ENCODE data around the gene WWOX.

The WWOX gene

DNA sequence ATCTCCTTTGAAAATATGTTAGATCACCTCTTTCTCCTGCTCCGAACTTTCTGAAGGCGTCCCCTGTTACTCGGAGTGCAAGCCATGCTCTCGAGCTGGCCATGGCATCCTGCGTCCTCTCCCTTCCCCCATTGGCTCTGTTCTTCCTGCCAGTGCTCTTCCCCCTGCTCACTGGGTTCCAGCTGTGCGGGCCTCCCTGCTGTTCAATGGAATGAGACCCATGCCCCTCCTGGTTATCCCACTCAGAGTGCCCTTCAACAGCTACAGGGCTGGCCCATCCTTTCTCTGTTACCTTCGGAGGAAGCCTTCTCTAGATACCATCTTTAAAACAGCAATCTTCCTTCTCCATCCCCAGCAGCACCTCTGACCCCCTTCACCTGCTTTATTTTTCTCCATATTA is 996.8 kb downstream of the WWOX start:
- no peak for TF ChIP-seq ZNF274 (IDR thresholded peaks at IDR 0.05; ENCODE audit: low read depth, low read length)
- no peak overlapping the region for H3K4me3 ChIP-seq (ENCODE audit: low read length)

DNA sequence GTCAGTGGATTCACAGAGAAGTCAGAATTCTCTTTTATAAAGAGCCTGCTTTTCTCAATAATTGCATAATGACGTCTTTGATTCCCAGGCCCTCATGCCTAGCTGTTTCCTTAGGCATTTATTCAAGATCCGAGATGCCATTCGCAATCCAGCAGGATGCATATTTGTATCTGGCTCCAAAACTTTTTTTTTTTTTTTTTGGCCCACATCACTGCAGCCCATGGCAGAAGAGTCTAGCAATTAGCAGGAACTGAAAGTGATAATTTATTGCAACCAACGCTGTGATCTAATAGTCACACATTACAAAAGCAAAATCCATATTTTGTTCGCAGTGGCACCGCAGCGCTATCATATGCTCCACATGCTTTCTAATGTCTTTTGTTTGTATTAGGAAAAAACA is 997.7 kb downstream of the WWOX start:
- no peak for TF ChIP-seq ZNF274 (IDR thresholded peaks at IDR 0.05; ENCODE audit: low read depth, low read length)

DNA sequence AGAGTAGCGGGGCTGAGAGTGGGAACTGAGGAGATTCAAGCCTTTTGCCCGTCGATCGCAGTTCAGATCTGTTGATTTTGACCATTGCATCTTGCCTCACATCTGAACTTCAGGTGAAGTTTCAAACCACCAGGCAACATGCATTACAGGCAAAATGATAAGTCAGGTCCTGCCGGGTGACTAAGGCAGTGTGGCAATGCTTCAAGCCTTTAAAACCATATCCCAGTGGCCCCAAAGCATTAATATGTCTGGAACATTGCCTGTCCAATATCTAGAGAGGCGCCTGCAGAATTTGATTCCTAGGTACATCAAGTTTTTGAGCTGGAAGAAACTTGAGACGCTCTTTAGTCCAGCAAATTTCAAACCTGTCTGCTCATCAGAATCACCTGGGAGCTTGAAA is 998.3 kb downstream of the WWOX start:
- H3K4me3 ChIP-seq (ENCODE audit: low read length), result no peak overlapping the region
- no peak for TF ChIP-seq ZNF274 (IDR thresholded peaks at IDR 0.05; ENCODE audit: low read depth, low read length)

More for the DNA sequence above, 997.7 kb downstream of the WWOX start:
- H3K4me3 ChIP-seq (ENCODE audit: low read length), result no peak overlapping the region

DNA sequence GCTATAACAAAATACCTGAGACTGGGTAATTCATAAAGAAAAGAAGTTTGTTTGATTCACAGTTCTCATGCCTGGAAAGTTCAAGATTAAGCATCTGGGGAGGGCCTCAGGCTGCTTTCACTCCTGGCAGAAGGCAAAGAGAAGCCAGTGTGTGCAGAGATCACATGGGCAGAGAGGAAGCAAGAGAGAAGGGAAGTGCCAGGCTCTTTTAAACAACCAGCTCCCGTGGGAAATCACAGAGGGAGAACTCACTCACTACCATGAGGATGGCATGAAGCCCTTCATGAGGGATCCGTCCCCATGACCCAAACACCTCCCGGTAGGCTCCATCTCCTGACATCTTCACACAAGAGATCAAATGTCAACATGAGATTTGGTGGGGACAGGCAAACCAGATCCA is 999.5 kb downstream of the WWOX start:
- no peak for TF ChIP-seq ZNF274 (IDR thresholded peaks at IDR 0.05; ENCODE audit: low read depth, low read length)
- H3K4me3 ChIP-seq (ENCODE audit: low read length), result no peak overlapping the region

DNA sequence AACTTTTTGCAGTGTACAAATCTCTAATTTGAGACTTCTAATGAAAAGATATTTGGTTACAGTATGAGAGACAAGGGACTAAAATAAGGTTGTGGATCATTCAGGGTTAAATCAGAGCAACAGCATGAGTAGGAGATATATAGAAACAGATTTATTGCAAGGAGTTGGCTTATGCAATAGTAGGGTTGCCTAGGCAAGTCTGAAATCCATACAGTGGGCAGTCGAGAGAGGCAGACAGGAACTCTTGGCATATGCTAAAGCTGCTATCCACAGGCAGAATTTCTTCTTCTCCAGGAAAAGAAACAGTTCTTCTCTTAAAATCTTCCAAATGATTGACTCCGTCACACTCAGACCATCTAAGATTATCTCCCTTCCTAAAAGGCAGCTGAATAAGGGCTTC is 1000.3 kb downstream of the WWOX start:
- no peak for TF ChIP-seq ZNF274 (IDR thresholded peaks at IDR 0.05; ENCODE audit: low read depth, low read length)

DNA sequence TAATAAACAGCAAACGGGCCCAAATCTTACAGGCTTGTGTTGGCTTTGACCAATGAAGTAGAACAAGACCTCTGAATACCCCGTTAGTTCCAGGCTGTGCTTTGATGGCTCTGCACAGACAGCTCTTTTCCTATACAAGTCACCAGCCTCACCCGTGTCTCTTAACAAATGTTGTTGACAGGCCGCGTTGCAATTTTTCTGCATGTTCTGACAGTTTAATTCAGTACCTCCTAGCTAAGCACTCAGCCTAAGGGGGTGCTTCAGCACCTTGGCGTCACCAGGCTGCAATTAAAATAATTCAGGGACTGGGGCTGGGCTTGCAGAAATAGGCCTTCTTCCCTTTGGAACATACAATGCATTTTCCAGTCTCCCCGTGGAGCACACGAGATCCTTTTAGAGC is 1001.0 kb downstream of the WWOX start:
- no peak for TF ChIP-seq ZNF274 (IDR thresholded peaks at IDR 0.05; ENCODE audit: low read depth, low read length)
- H3K4me3 ChIP-seq (ENCODE audit: low read length), result no peak overlapping the region

More for the DNA sequence above, 1000.3 kb downstream of the WWOX start:
- H3K4me3 ChIP-seq (ENCODE audit: low read length), result no peak overlapping the region

DNA sequence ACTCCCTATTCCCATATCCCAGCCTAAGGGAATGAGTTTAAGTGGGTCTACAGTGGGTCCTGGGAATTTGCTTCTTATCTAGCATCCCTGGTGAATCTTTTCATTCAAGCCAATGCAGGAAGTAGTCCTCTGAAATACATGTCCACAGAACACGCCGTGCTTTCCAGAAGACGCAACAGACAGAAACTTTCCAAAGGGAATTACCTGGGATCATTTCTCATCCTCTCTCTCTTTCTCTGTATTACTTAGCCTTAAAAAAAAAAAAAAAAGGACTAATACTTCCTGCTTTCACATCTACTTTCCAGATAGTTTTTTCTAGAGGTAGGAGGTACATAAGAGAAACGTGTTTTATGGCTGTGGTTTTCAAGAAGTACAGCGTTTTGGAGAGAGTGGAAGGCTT is 1002.0 kb downstream of the WWOX start:
- no peak for TF ChIP-seq ZNF274 (IDR thresholded peaks at IDR 0.05; ENCODE audit: low read depth, low read length)
- no peak overlapping the region for H3K4me3 ChIP-seq (ENCODE audit: low read length)

DNA sequence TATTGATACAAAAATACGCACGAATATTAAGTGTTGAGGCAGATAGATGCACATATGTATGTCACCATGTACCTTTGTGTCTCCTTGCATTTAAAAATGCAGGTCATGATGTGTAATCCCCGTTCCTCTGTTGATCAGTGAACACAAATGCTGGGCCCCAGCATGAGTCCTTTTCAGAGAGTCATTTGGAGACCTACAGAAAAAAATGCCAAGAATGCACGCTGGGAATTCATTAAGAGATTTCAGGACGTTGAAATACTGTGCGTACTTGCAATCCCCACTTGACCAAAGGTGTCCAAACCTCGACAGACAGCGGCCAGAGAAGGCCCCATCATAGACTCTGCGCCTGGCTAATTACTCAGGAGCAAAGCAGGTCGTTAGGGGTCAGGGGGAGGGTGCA is 1005.1 kb downstream of the WWOX start:
- no peak overlapping the region for H3K4me3 ChIP-seq (ENCODE audit: low read length)
- no peak for TF ChIP-seq ZNF274 (IDR thresholded peaks at IDR 0.05; ENCODE audit: low read depth, low read length)

DNA sequence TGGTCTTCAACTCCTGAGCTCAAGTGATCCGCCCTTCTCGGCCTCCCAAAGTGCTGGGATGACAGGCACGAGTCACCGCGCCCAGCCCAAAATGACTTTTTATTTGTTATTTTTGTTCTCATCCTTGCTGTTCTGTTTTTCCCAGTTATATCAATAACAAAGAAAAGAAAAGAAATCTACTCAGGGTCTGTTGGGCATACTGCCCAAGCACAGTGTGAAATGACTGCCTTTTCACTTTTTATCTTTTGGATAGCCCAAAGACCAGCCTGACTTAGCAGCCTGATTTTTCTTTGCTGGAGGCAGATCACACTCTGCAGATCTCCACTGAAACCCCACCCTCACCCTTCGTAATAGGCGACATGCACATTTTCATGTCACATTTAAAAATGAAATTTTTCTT is 1007.8 kb downstream of the WWOX start:
- no peak overlapping the region for H3K4me3 ChIP-seq (ENCODE audit: low read length)
- no peak for TF ChIP-seq ZNF274 (IDR thresholded peaks at IDR 0.05; ENCODE audit: low read depth, low read length)

DNA sequence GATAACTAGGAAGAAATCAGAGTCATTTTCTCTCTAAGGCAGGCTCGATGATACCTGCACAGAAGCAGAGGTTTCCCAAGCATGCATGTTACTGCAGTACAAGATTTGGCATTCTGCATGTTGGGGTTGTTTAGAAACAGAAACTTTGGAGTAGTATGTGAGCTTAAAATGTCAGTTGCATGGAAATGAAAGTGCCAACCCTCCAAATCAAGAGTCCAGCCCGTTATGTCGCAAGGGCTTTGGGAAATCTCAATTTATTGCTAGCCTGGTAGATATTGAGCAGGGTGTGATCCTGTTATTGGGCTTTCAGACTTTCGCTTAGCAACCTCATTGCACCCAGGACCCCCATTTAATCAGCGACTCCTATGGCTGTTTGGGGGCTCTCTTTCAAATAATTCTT is 1010.3 kb downstream of the WWOX start:
- TF ChIP-seq ZNF274 (IDR thresholded peaks at IDR 0.05; ENCODE audit: low read depth, low read length), result no peak
- no peak overlapping the region for H3K4me3 ChIP-seq (ENCODE audit: low read length)

DNA sequence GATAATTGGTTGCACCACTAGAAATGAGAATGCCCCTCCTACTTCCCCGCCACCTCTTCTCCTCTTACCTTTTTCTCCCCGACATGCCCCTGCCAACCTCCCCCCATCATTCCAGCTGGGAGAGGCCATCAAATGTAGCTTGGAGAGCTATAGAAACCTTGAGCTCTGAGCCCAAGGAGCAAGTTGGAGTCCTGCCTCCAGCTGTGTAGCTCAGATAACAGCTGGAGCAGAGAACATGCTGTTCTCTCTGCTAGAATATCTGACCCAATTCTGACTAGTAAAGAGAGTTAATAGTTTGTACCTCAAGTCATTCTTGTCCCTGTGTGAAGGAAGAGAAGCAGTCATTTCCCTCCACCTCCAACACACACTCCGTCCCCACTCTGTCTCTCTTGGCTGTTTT is 1010.8 kb downstream of the WWOX start:
- no peak overlapping the region for H3K4me3 ChIP-seq (ENCODE audit: low read length)
- no peak for TF ChIP-seq ZNF274 (IDR thresholded peaks at IDR 0.05; ENCODE audit: low read depth, low read length)

DNA sequence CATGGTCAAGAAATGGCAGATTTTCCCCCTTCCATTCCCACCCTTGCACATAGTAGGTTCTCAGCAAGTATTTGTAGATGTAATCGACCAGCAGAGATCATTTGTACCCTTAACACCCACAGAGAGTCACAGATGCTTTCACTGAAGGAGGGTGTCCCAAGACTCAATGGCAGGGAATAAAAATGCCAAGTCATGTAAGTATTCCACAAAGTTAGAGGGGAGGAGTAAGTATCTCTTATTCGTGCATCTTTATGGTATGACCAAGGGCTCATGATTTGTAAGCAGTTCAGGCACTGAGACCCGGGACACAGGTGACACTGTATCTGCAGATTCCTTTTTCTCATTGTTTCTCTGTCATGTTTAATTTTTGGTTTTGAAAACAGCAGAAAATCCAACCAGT is 1011.5 kb downstream of the WWOX start:
- no peak for TF ChIP-seq ZNF274 (IDR thresholded peaks at IDR 0.05; ENCODE audit: low read depth, low read length)
- H3K4me3 ChIP-seq (ENCODE audit: low read length), result no peak overlapping the region

DNA sequence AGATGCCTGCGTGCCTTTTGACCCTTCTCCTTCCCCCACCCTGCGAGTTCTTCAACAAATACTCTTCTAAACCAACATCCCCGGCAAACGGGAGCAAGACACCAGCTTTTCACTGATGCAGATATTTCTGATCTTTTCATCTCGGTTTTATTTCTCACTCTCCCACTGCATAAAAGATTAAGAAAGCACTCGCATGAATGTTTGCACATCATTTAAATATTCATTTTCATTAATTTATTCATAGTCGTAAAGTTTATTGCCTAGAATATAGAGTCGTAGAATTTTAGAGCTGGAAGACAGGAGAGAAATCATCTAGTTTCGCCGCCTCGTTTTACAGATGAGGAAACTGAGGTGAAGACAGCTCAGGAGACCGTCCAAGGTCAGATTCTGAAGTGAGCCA is 1013.0 kb downstream of the WWOX start:
- no peak for TF ChIP-seq ZNF274 (IDR thresholded peaks at IDR 0.05; ENCODE audit: low read depth, low read length)
- no peak overlapping the region for H3K4me3 ChIP-seq (ENCODE audit: low read length)

DNA sequence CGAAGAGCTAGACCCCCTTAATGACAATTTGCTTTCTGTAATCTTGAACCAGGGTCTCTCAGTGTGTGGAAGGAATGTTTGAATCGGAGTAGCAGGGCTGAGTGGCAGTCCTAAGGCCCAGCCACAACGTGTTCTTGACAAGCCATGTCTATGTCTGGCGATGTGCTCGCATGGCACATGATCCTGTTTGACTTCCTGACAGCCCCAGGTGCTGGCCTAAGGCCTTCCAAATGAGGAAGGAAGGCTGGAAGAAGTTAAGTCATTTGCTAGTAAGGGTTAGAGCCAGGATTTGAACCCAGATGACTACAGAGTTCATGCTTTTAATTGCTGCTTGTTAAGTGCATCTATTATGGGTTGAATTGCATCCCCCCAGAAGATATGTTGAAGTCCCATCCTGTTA is 1014.4 kb downstream of the WWOX start:
- TF ChIP-seq ZNF274 (IDR thresholded peaks at IDR 0.05; ENCODE audit: low read depth, low read length), result no peak
- H3K4me3 ChIP-seq (ENCODE audit: low read length), result no peak overlapping the region

DNA sequence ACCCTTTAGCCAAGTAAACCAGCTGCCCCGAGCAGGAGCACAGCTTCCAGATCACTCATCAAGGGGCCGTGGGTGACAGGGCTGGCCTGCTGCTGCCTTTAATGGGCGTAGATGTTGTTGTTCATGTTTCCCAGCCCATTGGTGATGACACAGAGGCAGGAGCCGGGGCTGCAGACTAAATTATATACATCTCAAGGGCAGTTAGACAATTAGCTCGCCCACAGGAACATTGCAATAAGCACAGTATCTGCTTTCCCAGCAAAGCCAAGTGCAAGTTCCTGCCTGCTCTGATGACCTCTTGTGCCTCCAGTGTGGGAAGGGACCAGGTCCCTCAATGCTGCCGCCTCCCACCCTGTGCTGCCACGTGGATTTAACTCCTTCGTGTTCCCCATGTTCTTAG is 1015.3 kb downstream of the WWOX start:
- no peak overlapping the region for H3K4me3 ChIP-seq (ENCODE audit: low read length)
- no peak for TF ChIP-seq ZNF274 (IDR thresholded peaks at IDR 0.05; ENCODE audit: low read depth, low read length)

DNA sequence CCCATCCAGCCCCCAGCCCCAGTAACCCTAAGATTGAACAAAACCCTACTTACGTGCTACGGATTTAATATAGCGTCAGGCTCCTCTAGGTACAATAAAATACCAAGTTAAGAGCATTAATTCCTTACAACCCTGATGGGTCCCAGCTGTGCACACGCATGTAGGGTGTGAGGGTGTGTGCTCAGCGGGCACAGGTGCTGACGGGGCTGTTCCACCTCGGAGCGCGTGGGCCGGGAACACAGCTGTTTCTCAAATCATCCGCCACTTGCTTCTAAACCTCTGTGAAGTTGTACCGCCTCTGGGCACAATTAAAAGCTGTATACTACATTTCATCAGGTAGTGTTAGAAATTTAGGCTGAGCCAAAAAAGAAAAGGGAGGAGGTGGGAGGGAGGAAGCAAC is 1022.5 kb downstream of the WWOX start:
- no peak overlapping the region for H3K4me3 ChIP-seq (ENCODE audit: low read length)
- TF ChIP-seq ZNF274 (IDR thresholded peaks at IDR 0.05; ENCODE audit: low read depth, low read length), result no peak

DNA sequence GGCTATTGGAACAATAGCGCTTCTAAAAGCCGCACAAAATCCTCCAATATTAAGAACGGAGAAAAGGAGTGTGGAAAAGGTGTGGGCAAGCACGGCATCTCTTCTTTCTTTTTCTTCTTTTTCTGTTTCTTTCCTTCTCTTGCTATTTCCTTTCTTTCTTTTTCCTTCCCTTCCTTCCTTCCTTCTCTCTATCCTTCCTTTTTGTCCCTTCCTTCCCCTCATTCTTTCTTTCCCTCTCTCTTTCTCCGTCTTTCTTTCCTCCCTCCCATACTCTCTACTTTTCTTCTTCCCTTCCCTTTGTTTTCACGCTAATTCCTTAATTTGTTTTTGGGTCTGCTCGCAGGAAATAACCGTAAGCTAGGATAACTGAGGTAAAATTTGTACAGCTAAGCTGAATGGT is 1022.9 kb downstream of the WWOX start:
- no peak overlapping the region for H3K4me3 ChIP-seq (ENCODE audit: low read length)
- TF ChIP-seq ZNF274 (IDR thresholded peaks at IDR 0.05; ENCODE audit: low read depth, low read length), result no peak

Data from GM08714 (cell line).